ENCODE results near the gene ZMAT5.

The ZMAT5 gene

DNA sequence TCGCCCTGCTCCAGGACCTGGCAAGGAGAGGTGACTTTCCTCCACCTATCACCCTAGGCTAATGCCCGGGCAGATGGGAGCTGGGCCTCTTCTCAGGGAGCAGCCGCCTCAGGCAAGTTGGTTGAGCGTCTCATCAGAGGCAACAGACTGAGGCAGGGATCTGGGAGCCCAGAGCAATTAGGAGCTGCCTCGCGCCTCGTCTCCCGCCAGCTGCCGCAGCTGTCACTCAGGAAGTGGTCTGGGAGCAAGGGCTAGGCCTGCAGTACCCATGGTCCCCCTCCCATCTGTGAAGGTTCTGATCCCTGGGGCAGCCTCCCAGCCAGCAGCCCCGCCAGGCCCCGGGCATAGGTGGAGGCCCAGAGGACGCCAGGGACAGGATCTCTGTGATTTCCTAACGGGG lies 51.6 kb downstream of the ZMAT5 start:
- TF ChIP-seq CREB5 (CRISPR knock-in tag; IDR thresholded peaks at IDR 0.05; ENCODE audit: low read depth) (no peak), ZNF70 (CRISPR knock-in tag; IDR thresholded peaks at IDR 0.05) (no peak), OSR1 (CRISPR knock-in tag; IDR thresholded peaks at IDR 0.05) (no peak), RARB (CRISPR knock-in tag; IDR thresholded peaks at IDR 0.05) (no peak), ZNF565 (CRISPR knock-in tag; conservative IDR thresholded peaks at IDR 0.05; ENCODE audit: low read depth) (no peak), TCF4 (CRISPR knock-in tag; IDR thresholded peaks at IDR 0.05; ENCODE audit: borderline replicate concordance) (no peak), ZFP3 (CRISPR knock-in tag; IDR thresholded peaks at IDR 0.05) (no peak), TOX (CRISPR knock-in tag; IDR thresholded peaks at IDR 0.05; ENCODE audit: borderline replicate concordance) (no peak), ZNF8 (CRISPR knock-in tag; IDR thresholded peaks at IDR 0.05) (no peak), PPARA (CRISPR knock-in tag; IDR thresholded peaks at IDR 0.05; ENCODE audit: borderline replicate concordance) (no peak), ZC3H10 (CRISPR knock-in tag; IDR thresholded peaks at IDR 0.05) (no peak), BACH2 (CRISPR knock-in tag; IDR thresholded peaks at IDR 0.05; ENCODE audit: borderline replicate concordance) (no peak), GLIS3 (CRISPR knock-in tag; IDR thresholded peaks at IDR 0.05) (no peak)
- TF ChIP-seq, protein P1, sequence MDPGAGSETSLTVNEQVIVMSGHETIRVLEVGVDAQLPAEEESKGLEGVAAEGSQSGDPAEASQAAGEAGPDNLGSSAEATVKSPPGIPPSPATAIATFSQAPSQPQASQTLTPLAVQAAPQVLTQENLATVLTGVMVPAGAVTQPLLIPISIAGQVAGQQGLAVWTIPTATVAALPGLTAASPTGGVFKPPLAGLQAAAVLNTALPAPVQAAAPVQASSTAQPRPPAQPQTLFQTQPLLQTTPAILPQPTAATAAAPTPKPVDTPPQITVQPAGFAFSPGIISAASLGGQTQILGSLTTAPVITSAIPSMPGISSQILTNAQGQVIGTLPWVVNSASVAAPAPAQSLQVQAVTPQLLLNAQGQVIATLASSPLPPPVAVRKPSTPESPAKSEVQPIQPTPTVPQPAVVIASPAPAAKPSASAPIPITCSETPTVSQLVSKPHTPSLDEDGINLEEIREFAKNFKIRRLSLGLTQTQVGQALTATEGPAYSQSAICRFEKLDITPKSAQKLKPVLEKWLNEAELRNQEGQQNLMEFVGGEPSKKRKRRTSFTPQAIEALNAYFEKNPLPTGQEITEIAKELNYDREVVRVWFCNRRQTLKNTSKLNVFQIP (CRISPR knock-in tag; IDR thresholded peaks at IDR 0.05; ENCODE audit: borderline replicate concordance, low read depth) = no peak
- ATAC-seq = no peak

- no peak for ATAC-seq
- no peak for TF ChIP-seq ZNF70 (CRISPR knock-in tag; IDR thresholded peaks at IDR 0.05)
- TF ChIP-seq BACH2 (CRISPR knock-in tag; IDR thresholded peaks at IDR 0.05; ENCODE audit: borderline replicate concordance) = no peak
- no peak for TF ChIP-seq ARNTL (CRISPR knock-in tag; IDR thresholded peaks at IDR 0.05; ENCODE audit: borderline replicate concordance, low read depth)
- no peak for TF ChIP-seq RARB (CRISPR knock-in tag; IDR thresholded peaks at IDR 0.05)
- no peak for TF ChIP-seq ESRRG (CRISPR knock-in tag; IDR thresholded peaks at IDR 0.05)
- TF ChIP-seq CREB5 (CRISPR knock-in tag; IDR thresholded peaks at IDR 0.05; ENCODE audit: low read depth) = no peak
- TF ChIP-seq GLIS3 (CRISPR knock-in tag; IDR thresholded peaks at IDR 0.05) = no peak
- TF ChIP-seq PPARA (CRISPR knock-in tag; IDR thresholded peaks at IDR 0.05; ENCODE audit: borderline replicate concordance) = no peak
- TF ChIP-seq SNAI2 (CRISPR knock-in tag; IDR thresholded peaks at IDR 0.05) = no peak
- TF ChIP-seq ZC3H10 (CRISPR knock-in tag; IDR thresholded peaks at IDR 0.05) = no peak
- no peak for TF ChIP-seq ZNF565 (CRISPR knock-in tag; conservative IDR thresholded peaks at IDR 0.05; ENCODE audit: low read depth)
- no peak for TF ChIP-seq TOX (CRISPR knock-in tag; IDR thresholded peaks at IDR 0.05; ENCODE audit: borderline replicate concordance)
- TF ChIP-seq CSDC2 (CRISPR knock-in tag; IDR thresholded peaks at IDR 0.05) = no peak
- TF ChIP-seq, protein P1 (CRISPR knock-in tag; IDR thresholded peaks at IDR 0.05; ENCODE audit: borderline replicate concordance, low read depth) = no peak
Observed at GRCh38 chr22:29713156-29713727, 53.6 kb downstream of the ZMAT5 start.

DNA sequence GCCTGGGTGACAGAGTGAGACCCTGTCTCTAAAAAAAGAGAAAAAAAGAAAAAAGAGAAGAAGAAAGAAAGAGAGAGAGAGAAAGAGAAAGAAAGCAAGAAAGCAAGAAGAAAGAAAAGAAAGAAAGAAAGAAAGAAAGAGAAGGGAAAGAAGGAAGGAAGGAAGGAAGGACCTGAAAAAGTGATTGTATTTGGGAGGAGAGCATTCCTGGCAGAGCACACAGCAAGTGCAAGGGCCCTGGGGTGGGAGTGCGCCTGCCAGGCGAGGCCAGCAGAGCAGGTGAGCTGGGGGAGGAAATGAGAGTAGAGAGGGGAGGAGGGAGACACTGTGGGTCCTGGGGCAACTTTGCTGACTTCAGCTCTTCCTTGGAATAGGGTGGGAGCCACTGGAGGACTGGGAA lies 54.7 kb downstream of the ZMAT5 start:
- TF ChIP-seq ZNF8 (CRISPR knock-in tag; IDR thresholded peaks at IDR 0.05) = no peak
- TF ChIP-seq, protein P2, sequence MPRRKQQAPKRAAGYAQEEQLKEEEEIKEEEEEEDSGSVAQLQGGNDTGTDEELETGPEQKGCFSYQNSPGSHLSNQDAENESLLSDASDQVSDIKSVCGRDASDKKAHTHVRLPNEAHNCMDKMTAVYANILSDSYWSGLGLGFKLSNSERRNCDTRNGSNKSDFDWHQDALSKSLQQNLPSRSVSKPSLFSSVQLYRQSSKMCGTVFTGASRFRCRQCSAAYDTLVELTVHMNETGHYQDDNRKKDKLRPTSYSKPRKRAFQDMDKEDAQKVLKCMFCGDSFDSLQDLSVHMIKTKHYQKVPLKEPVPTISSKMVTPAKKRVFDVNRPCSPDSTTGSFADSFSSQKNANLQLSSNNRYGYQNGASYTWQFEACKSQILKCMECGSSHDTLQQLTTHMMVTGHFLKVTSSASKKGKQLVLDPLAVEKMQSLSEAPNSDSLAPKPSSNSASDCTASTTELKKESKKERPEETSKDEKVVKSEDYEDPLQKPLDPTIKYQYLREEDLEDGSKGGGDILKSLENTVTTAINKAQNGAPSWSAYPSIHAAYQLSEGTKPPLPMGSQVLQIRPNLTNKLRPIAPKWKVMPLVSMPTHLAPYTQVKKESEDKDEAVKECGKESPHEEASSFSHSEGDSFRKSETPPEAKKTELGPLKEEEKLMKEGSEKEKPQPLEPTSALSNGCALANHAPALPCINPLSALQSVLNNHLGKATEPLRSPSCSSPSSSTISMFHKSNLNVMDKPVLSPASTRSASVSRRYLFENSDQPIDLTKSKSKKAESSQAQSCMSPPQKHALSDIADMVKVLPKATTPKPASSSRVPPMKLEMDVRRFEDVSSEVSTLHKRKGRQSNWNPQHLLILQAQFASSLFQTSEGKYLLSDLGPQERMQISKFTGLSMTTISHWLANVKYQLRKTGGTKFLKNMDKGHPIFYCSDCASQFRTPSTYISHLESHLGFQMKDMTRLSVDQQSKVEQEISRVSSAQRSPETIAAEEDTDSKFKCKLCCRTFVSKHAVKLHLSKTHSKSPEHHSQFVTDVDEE (CRISPR knock-in tag; IDR thresholded peaks at IDR 0.05) = no peak
- ATAC-seq = no peak

Measured in SK-N-SH treated with all-trans-retinoic acid at 6 μM for 48 hours (cell line).